Lower lobe of right lung (tissue), 2 donors: ENCODE results near the gene APOF. TPM values are rescaled to one million over a fixed set of nuclear protein-coding genes. Genes with fewer than 3 reads are reported as not detected.
"Not testable (repeated sequence)": the region's sequence is repeated elsewhere in the genome, so short reads cannot be mapped to it uniquely, and the experiment has no call there.

Experiments
- ATAC-seq, 2 donors: fragments of 200-7000 bp; cut with Tn5 transposase; one replicate each; pipeline ENCODE4 v1.9.1; 2020 to 2022; ENCODE audit warnings: mild to moderate bottlenecking in 2 of 2, moderate library complexity in 2 of 2
- DNase-seq: peaks from one replicate; pipeline ENCODE4 v3.0.0-alpha.2; 2020
- H3K27ac ChIP-seq: fragments of 200-600 bp; one replicate; pipeline ENCODE4 v1.8.0; 2022
- H3K27me3 ChIP-seq: fragments of 200-600 bp; one replicate; pipeline ENCODE4 v1.8.0; 2022; ENCODE audit warnings: low read depth
- H3K36me3 ChIP-seq: fragments of 200-600 bp; one replicate; pipeline ENCODE4 v1.8.0; 2022; ENCODE audit warnings: mild to moderate bottlenecking
- H3K4me1 ChIP-seq: fragments of 200-600 bp; one replicate; pipeline ENCODE4 v1.8.0; 2022
- H3K4me3 ChIP-seq: fragments of 200-600 bp; one replicate; pipeline ENCODE4 v1.8.0; 2022; ENCODE audit warnings: mild to moderate bottlenecking
- H3K9me3 ChIP-seq: fragments of 200-600 bp; one replicate; pipeline ENCODE4 v1.8.0; 2022
- CTCF ChIP-seq: fragments of 200-600 bp; IDR thresholded peaks from one replicate; pipeline ENCODE4 v1.8.0; 2022; ENCODE audit warnings: antibody characterized with exemption, mild to moderate bottlenecking
- intact Hi-C: fragments of 100-400 bp; cut with DNase I; formaldehyde crosslinking; loops from one replicate; pipeline ENCODE4 v1.11.0; 2022
- total RNA-seq: library from RNA; stranded (reverse); fragmentation: NEBNext Ultra II Directional; extraction: Animal tissue kit (Norgen Biotek cat#: 25700); gene quantifications from one replicate; pipeline ENCODE4 v1.2.1, GENCODE V29; 2021
- donor health status: DM: no; HTN: yes; CAD: no; lungs with severe emphysema.

The APOF gene
- total RNA-seq, 1 donor from 2014 or later: not detected

- DNase-seq (no peak), ATAC-seq (no peak)
- Histone ChIP-seq H3K4me3 (no peak overlapping the region), H3K9me3 (no peaks in the 10 kb centered on the region), H3K27me3 (no peaks in the 10 kb centered on the region), H3K4me1 (no peaks in the 10 kb centered on the region), H3K36me3 (peaks cover 100% of the 10 kb centered on the region), H3K27ac (no peak overlapping the region)
- intact Hi-C loops: no loop called here
- no peak for TF ChIP-seq CTCF
These were observed 11.3 kb downstream of the APOF start for GRCh38 chr12:56351325-56351724.

- Histone ChIP-seq H3K27me3 (no peaks in the 10 kb centered on the region), H3K4me3 (no peak overlapping the region), H3K9me3 (no peaks in the 10 kb centered on the region), H3K36me3 (peaks cover 100% of the 10 kb centered on the region), H3K27ac (no peak overlapping the region), H3K4me1 (no peaks in the 10 kb centered on the region)
- DNase-seq (no peak), ATAC-seq (no peak)
- intact Hi-C loops: no loop called here
- no peak for TF ChIP-seq CTCF
These were observed 12.0 kb downstream of the APOF start for GRCh38 chr12:56350662-56351061.

GRCh38 chr12:56348776-56349175 is 13.9 kb downstream of the APOF start:
- DNase-seq: no peak
- Histone ChIP-seq H3K4me1 (no peaks in the 10 kb centered on the region), H3K36me3 (peaks cover 100% of the 10 kb centered on the region)

GRCh38 chr12:56347255-56347654 is 15.4 kb downstream of the APOF start:
- ATAC-seq, intact Hi-C loops, DNase-seq, H3K4me3 ChIP-seq, H3K9me3 ChIP-seq, H3K4me1 ChIP-seq, H3K27me3 ChIP-seq, H3K27ac ChIP-seq: not testable (repeated sequence)
- peaks cover 100% of the 10 kb centered on the region for H3K36me3 ChIP-seq

More at GRCh38 chr12:56348776-56349175, 13.9 kb downstream of the APOF start:
- TF ChIP-seq CTCF: no peak
- no peak for ATAC-seq
- intact Hi-C loops: no loop called here
- H3K4me3 ChIP-seq: no peak overlapping the region
- H3K9me3 ChIP-seq: no peaks in the 10 kb centered on the region
- no peak overlapping the region for H3K27ac ChIP-seq
- H3K27me3 ChIP-seq: no peaks in the 10 kb centered on the region

GRCh38 chr12:56346675-56347074 is 16.0 kb downstream of the APOF start:
- ATAC-seq (peak in 1 of 2 donors; percentile 19), DNase-seq (no peak)
- no peak for TF ChIP-seq CTCF
- Histone ChIP-seq H3K4me1 (no peaks in the 10 kb centered on the region), H3K4me3 (no peak overlapping the region), H3K27me3 (no peaks in the 10 kb centered on the region), H3K9me3 (no peaks in the 10 kb centered on the region), H3K36me3 (peaks cover 99% of the 10 kb centered on the region), H3K27ac (no peak overlapping the region)
- intact Hi-C loops: no loop called here

GRCh38 chr12:56342290-56342689 is 20.4 kb downstream of the APOF start:
- Histone ChIP-seq H3K4me1 (peaks cover 18% of the 10 kb centered on the region), H3K36me3 (peaks cover 60% of the 10 kb centered on the region)
- ATAC-seq, H3K4me3 ChIP-seq, H3K27me3 ChIP-seq, H3K27ac ChIP-seq, intact Hi-C loops, H3K9me3 ChIP-seq, DNase-seq: not testable (repeated sequence)

GRCh38 chr12:56341616-56342015 is 21.0 kb downstream of the APOF start:
- intact Hi-C loops: no loop called here
- Histone ChIP-seq H3K36me3 (peaks cover 53% of the 10 kb centered on the region), H3K4me1 (peaks cover 18% of the 10 kb centered on the region), H3K4me3 (no peak overlapping the region), H3K27me3 (no peaks in the 10 kb centered on the region), H3K9me3 (no peaks in the 10 kb centered on the region), H3K27ac (no peak overlapping the region)
- TF ChIP-seq CTCF: no peak
- DNase-seq (no peak), ATAC-seq (no peak)
